GM12872 (cell line): ENCODE data around the gene RHEX.

Experiments used
- TF ChIP-seq, protein P1 (sequence below): IDR thresholded peaks from 3 replicates; pipeline ENCODE4 v1.5.1; 2011; ENCODE audit warnings: low read depth, mild to moderate bottlenecking, low read length, moderate library complexity; ENCODE audit not compliant: insufficient read depth

RHEX gene

GRCh38 chr1:206116191-206116872 is 63.4 kb downstream of the RHEX start:
- TF ChIP-seq, protein P1, sequence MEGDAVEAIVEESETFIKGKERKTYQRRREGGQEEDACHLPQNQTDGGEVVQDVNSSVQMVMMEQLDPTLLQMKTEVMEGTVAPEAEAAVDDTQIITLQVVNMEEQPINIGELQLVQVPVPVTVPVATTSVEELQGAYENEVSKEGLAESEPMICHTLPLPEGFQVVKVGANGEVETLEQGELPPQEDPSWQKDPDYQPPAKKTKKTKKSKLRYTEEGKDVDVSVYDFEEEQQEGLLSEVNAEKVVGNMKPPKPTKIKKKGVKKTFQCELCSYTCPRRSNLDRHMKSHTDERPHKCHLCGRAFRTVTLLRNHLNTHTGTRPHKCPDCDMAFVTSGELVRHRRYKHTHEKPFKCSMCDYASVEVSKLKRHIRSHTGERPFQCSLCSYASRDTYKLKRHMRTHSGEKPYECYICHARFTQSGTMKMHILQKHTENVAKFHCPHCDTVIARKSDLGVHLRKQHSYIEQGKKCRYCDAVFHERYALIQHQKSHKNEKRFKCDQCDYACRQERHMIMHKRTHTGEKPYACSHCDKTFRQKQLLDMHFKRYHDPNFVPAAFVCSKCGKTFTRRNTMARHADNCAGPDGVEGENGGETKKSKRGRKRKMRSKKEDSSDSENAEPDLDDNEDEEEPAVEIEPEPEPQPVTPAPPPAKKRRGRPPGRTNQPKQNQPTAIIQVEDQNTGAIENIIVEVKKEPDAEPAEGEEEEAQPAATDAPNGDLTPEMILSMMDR, result no peak

DNA sequence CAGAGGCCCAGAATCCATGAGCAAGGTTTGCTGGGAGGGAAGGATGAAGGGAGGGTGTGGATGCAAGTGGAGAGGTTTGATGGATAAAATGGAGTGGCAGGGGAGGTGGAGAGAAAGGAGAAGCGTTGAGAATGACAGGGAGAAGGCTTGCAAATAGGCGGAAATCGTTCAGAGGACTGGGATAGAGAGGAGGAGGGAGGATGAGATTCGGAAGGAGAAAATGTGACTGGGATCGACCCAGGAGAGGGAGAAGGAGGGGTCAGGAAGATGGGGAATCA is 63.8 kb downstream of the RHEX start:
- TF ChIP-seq, protein P1, result no peak

DNA sequence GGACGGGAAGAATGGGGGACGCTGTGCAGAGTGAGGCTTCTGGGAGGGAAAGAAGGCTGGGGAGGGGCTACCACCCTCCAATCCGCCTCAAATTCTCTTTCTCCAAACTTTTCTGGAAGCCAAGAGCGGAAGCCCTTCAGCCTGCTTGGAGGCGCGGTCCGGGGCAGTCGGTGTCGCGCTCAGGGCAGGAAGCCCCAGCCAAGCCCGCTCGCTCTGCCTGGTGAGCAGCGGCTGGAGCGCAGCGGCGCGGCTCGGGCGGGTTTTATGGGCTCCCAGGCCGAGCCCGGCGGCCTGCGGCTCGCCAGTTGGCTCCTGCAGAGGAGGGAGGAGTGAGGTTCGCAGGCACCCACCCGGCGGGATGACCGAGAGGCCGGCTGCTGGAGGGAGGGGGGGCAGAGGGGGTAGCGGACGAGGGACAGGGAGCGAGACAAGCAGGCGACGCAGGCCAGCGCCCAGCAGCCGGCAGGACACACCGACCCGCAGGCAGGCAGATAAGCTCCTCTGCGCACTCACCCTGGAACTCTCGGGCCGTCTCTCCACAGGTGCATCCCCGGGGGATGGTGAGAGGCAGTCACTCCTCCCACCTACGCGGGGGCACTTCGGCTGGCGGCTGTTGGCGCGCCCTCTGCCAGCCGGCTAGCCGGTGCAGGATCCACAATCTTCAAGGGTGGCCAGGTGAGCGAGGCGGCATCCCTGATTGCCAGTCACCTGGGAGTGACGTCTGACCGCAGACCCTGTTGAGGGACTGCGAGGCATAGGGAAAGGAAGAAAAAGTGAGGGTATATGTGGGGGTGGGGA is 64.4 kb downstream of the RHEX start, which contains the start of gene AVPR1B:
Gene AVPR1B (minus strand): TSS at position 238 of the 798 bp plus-strand sequence. CDS start 498 bp downstream, outside the sequence.
- TF ChIP-seq, protein P1, result no peak

DNA sequence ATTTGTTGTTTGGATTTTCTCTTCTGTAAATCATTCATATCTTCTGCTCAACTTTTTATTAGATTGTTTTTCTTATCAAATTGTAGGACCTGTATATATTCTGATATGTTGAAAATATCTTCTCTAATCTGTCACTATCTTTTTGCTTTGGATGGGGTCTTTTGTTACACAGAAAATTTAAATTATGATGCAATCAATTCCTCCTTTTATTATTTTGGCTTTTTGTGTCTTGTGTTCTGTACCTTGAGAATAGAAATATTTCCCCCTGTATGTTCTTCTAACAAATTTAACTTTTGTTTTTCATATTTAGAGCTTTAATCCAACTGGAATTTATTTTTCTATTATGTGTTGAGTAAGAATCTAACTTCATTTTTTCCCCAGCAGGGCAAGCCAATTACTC is 67.4 kb downstream of the RHEX start:
- TF ChIP-seq, protein P1, result no peak

DNA sequence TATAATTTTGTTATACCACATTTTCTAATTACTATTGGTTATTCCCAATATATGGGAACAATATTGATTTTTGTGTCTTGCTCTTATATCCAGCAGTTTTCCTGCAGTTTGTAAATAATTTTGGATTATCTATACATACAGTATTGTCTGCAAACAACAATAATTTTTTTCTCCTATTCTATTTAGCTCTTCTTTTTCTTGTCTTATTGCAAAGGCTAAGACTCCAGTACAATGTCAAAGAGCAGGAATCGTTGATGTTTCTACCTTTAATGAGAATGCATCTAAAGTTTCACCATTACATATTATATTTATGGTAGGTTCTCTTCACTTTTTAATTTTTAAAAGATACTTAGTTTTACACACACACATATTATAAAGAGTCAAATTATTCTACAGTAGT is 68.3 kb downstream of the RHEX start:
- TF ChIP-seq, protein P1, result no peak

DNA sequence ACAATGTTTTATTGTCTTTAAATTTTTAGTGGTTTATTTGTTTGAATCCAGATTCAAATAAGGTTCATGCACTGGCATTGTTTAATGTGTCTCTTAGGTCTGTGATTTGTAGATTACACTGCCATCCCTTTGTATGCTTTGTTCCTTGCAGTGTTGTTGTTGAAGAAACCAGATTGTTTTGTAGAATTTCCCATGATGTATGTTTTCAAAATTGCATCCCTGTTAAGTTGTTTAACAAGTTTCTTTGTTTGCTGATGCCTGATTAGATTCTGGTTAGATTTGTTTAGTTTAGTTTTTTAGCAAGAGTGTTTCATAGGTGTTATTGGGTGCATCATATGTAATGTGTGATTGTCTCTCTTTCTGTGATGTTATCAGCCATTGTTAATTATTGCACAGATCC is 69.7 kb downstream of the RHEX start:
- TF ChIP-seq, protein P1, result no peak

GRCh38 chr1:206125346-206125745 is 72.4 kb downstream of the RHEX start:
- TF ChIP-seq, protein P1, result no peak
